ENCODE results near the gene HEXD.

GRCh38 chr17:82424863-82425159, 6.7 kb downstream of the HEXD start:
- TF ChIP-seq SIN3A (IDR thresholded peaks at IDR 0.05; ENCODE audit: borderline replicate concordance, insufficient read depth, low read length), result no peak
- TF ChIP-seq POLR2AphosphoS5 (IDR thresholded peaks at IDR 0.05; ENCODE audit: low read depth, low read length), result no peak
- no peak for TF ChIP-seq TAF1 (IDR thresholded peaks at IDR 0.05; ENCODE audit: borderline replicate concordance, insufficient read depth, low read length)
- TF ChIP-seq, protein P1, sequence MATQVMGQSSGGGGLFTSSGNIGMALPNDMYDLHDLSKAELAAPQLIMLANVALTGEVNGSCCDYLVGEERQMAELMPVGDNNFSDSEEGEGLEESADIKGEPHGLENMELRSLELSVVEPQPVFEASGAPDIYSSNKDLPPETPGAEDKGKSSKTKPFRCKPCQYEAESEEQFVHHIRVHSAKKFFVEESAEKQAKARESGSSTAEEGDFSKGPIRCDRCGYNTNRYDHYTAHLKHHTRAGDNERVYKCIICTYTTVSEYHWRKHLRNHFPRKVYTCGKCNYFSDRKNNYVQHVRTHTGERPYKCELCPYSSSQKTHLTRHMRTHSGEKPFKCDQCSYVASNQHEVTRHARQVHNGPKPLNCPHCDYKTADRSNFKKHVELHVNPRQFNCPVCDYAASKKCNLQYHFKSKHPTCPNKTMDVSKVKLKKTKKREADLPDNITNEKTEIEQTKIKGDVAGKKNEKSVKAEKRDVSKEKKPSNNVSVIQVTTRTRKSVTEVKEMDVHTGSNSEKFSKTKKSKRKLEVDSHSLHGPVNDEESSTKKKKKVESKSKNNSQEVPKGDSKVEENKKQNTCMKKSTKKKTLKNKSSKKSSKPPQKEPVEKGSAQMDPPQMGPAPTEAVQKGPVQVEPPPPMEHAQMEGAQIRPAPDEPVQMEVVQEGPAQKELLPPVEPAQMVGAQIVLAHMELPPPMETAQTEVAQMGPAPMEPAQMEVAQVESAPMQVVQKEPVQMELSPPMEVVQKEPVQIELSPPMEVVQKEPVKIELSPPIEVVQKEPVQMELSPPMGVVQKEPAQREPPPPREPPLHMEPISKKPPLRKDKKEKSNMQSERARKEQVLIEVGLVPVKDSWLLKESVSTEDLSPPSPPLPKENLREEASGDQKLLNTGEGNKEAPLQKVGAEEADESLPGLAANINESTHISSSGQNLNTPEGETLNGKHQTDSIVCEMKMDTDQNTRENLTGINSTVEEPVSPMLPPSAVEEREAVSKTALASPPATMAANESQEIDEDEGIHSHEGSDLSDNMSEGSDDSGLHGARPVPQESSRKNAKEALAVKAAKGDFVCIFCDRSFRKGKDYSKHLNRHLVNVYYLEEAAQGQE (IDR thresholded peaks at IDR 0.05; ENCODE audit: insufficient read depth in 1 of 2, low read depth in 2 of 2, low read length in 2 of 2), result no peak
